A549 (cell line): ENCODE data around the gene ZNF212. TPM values are rescaled to one million over a fixed set of nuclear protein-coding genes. Genes with fewer than 3 reads are reported as not detected.

Source experiments
- ATAC-seq, 2 experiments: fragments of 200-7000 bp in 1 of 2; fragments of >200 bp in 1 of 2; cut with Nextera tagmentation in 1 of 2; cut with Tn5 transposase in 1 of 2; 3 replicates each; pipeline versions ENCODE4 v1.8.0 to v1.9.1; 2018 to 2020; ENCODE audit warnings: mild to moderate bottlenecking in 1 of 2, moderate library complexity in 1 of 2
- CTCF ChIA-PET: fragments of 300-600 bp; sonication (Branson Sonifier 250); formaldehyde crosslinking; extraction: SDS; loops from one replicate; lab custom pipeline; 2021; ENCODE audit warnings: antibody characterized with exemption, inconsistent platforms; lab: Yijun Ruan, JAX
- POLR2A ChIA-PET: fragments of 350-600 bp; formaldehyde crosslinking; extraction: SDS; loops from one replicate; lab custom pipeline; 2021; ENCODE audit warnings: antibody characterized with exemption, inconsistent platforms; lab: Yijun Ruan, JAX
- DNase-seq, 2 experiments: peaks; one replicate each; pipeline versions ENCODE4 v3.0.0 to v3.0.0-alpha.2; 2011 to 2016; ENCODE audit warnings: low read depth in 1 of 2, low spot score in 1 of 2
- FAIRE-seq: peaks from 2 replicates; lab custom pipeline; 2011; peaks lifted over from hg19 to GRCh38; lab: Jason Lieb, UNC
- H3K27ac ChIP-seq, 2 experiments: fragments of >200 bp; sonication (Bioruptor Twin); formaldehyde crosslinking; 3 replicates each; pipeline ENCODE4 v1.5.1; 2016 to 2017
- H3K4me1 ChIP-seq: fragments of >200 bp; sonication (Bioruptor Twin); formaldehyde crosslinking; 3 replicates; pipeline ENCODE4 v1.6.1; 2016
- H3K4me2 ChIP-seq: fragments of >200 bp; sonication (Bioruptor Twin); formaldehyde crosslinking; 3 replicates; pipeline ENCODE4 v1.6.1; 2016
- H3K4me3 ChIP-seq: fragments of >200 bp; sonication (Bioruptor Twin); formaldehyde crosslinking; 3 replicates; pipeline ENCODE4 v1.5.1; 2016
- H3K9me3 ChIP-seq: fragments of >200 bp; sonication (Bioruptor Twin); formaldehyde crosslinking; 3 replicates; pipeline ENCODE4 v1.6.1; 2016
- ATOH8 ChIP-seq: fragments of 250-450 bp; sonication (Bioruptor Pico); IDR thresholded peaks from 2 replicates; pipeline ENCODE4 v1.5.0; 2020; ENCODE audit warnings: low read depth, mild to moderate bottlenecking, moderate library complexity
- BCL3 ChIP-seq: fragments of >200 bp; sonication (Bioruptor Twin); formaldehyde crosslinking; IDR thresholded peaks from 3 replicates; pipeline ENCODE4 v1.6.1; 2016
- CHD4 ChIP-seq: fragments of 200-600 bp; sonication (generic); IDR thresholded peaks from 2 replicates; pipeline ENCODE4 v1.6.1; 2016; ENCODE audit warnings: antibody characterized with exemption, mild to moderate bottlenecking, borderline replicate concordance
- EHF ChIP-seq: fragments of 250-450 bp; sonication (Bioruptor Pico); IDR thresholded peaks from 2 replicates; pipeline ENCODE4 v1.5.0; 2020; ENCODE audit warnings: mild to moderate bottlenecking
- ELK1 ChIP-seq: fragments of 150-350 bp; IDR thresholded peaks from 2 replicates; pipeline ENCODE4 v1.6.1; 2014; ENCODE audit warnings: low read depth, mild to moderate bottlenecking, low read length
- ESRRA ChIP-seq: fragments of 150-350 bp; IDR thresholded peaks from 2 replicates; pipeline ENCODE4 v1.6.1; 2014; ENCODE audit warnings: mild to moderate bottlenecking, low read length, borderline replicate concordance
- GATA3 ChIP-seq: IDR thresholded peaks from 2 replicates; pipeline ENCODE4 v1.6.1; 2012; ENCODE audit warnings: borderline replicate concordance
- HDAC2 ChIP-seq: fragments of 200-600 bp; sonication (generic); IDR thresholded peaks from 2 replicates; pipeline ENCODE4 v1.6.1; 2016
- HES2 ChIP-seq: fragments of >200 bp; sonication (Bioruptor Twin); formaldehyde crosslinking; IDR thresholded peaks from 2 replicates; pipeline ENCODE4 v1.6.1; 2016
- HEYL ChIP-seq: fragments of 250-450 bp; sonication (Bioruptor Pico); IDR thresholded peaks from 2 replicates; pipeline ENCODE4 v1.8.0; 2021; ENCODE audit warnings: mild to moderate bottlenecking, moderate library complexity
- HOXA7 ChIP-seq: fragments of 250-450 bp; sonication (Bioruptor Pico); IDR thresholded peaks from 2 replicates; pipeline ENCODE4 v1.5.0; 2020; ENCODE audit warnings: mild to moderate bottlenecking, moderate library complexity
- JUNB ChIP-seq: fragments of >200 bp; sonication (Bioruptor Twin); formaldehyde crosslinking; IDR thresholded peaks from 2 replicates; pipeline ENCODE4 v1.6.1; 2016
- MAFK ChIP-seq: fragments of 450-650 bp; IDR thresholded peaks from 2 replicates; pipeline ENCODE4 v1.6.1; 2014; ENCODE audit not compliant: partially characterized antibody
- NPAS2 ChIP-seq: fragments of 250-450 bp; sonication (Bioruptor Pico); IDR thresholded peaks from 2 replicates; pipeline ENCODE4 v1.8.0; 2022; ENCODE audit warnings: mild to moderate bottlenecking, moderate library complexity, borderline replicate concordance
- PBX3 ChIP-seq: IDR thresholded peaks from 2 replicates; pipeline ENCODE4 v1.6.1; 2012
- PHF8 ChIP-seq: fragments of 200-600 bp; sonication (generic); IDR thresholded peaks from 2 replicates; pipeline ENCODE4 v1.6.1; 2016; ENCODE audit warnings: low read depth, mild to moderate bottlenecking, antibody characterized with exemption, moderate library complexity, borderline replicate concordance
- POLR2A ChIP-seq: IDR thresholded peaks from 2 replicates; pipeline ENCODE4 v1.6.1; 2012; ENCODE audit warnings: mild to moderate bottlenecking, low read length
- POLR2AphosphoS2 ChIP-seq: conservative IDR thresholded peaks from 2 replicates; pipeline ENCODE4 v1.6.1; 2012; ENCODE audit warnings: low read length, improper control_type of control experiment, inconsistent platforms
- RCOR1 ChIP-seq: fragments of 150-350 bp; IDR thresholded peaks from 2 replicates; pipeline ENCODE4 v1.6.1; 2014; ENCODE audit warnings: antibody characterized with exemption, low read length, low read depth
- RNF2 ChIP-seq: fragments of 200-600 bp; sonication (generic); IDR thresholded peaks from 2 replicates; pipeline ENCODE4 v1.6.1; 2016; ENCODE audit warnings: low read depth, mild to moderate bottlenecking, antibody characterized with exemption, moderate library complexity, borderline replicate concordance
- TP53 ChIP-seq: fragments of 250-450 bp; sonication (Bioruptor Pico); IDR thresholded peaks from 2 replicates; pipeline ENCODE4 v1.5.0; 2021; ENCODE audit warnings: mild to moderate bottlenecking, moderate library complexity
- ZC3H11A ChIP-seq: fragments of 450-650 bp; IDR thresholded peaks from 2 replicates; pipeline ENCODE4 v1.6.1; 2014; ENCODE audit warnings: antibody characterized with exemption, mild to moderate bottlenecking
- ZNF302 ChIP-seq: fragments of 250-450 bp; sonication (Bioruptor Pico); IDR thresholded peaks from 2 replicates; pipeline ENCODE4 v1.9.0; 2021; ENCODE audit warnings: inconsistent platforms, mild to moderate bottlenecking, moderate library complexity
- WGBS: methylation state at CpG from one replicate; pipeline ENCODE4 v1.1.6; 2017; ENCODE audit errors: missing lambda C conversion rate; 5-methylcytosine and 5-hydroxymethylcytosine counted together
- polyA plus RNA-seq, 4 experiments: library from polyadenylated mRNA; depleted of rRNA in 3 of 4; stranded (reverse); fragments of >200 nt; fragmentation: RNase III in 1 of 4; extraction: RNeasy Plus Mini Kit Qiagen cat#74134 plus additional on column Dnase treatment in 1 of 4; gene quantifications; 2 replicates in 3 of 4; 3 replicates in 1 of 4; pipeline ENCODE4 v1.2.3, GENCODE V29; 2011 to 2017
- TF ChIP-seq, protein P1 (sequence below): fragments of >200 bp; sonication (Bioruptor Twin); formaldehyde crosslinking; IDR thresholded peaks from 3 replicates; pipeline ENCODE4 v1.5.1; 2016
- TF ChIP-seq, protein P2 (sequence below): IDR thresholded peaks from 2 replicates; pipeline ENCODE4 v1.6.1; 2012; ENCODE audit warnings: low read depth, borderline replicate concordance

Gene ZNF212
- polyA plus RNA-seq, 2 of the 4 experiments (the other 2 are of a cell fraction): 5.5 to 7.9 TPM

GRCh38 chr7:149223176-149223575 lies 16.3 kb upstream of the ZNF212 start:
- no peak overlapping the region for H3K4me3 ChIP-seq
- POLR2A ChIA-PET: no interaction called here
- TF ChIP-seq ZNF302 (CRISPR knock-in tag) (no peak), HOXA7 (CRISPR knock-in tag) (no peak), NPAS2 (CRISPR knock-in tag) (no peak), JUNB (no peak), PHF8 (no peak), BCL3 (no peak), RCOR1 (no peak), POLR2AphosphoS2 (no peak), HES2 (no peak)
- TF ChIP-seq, protein P1, sequence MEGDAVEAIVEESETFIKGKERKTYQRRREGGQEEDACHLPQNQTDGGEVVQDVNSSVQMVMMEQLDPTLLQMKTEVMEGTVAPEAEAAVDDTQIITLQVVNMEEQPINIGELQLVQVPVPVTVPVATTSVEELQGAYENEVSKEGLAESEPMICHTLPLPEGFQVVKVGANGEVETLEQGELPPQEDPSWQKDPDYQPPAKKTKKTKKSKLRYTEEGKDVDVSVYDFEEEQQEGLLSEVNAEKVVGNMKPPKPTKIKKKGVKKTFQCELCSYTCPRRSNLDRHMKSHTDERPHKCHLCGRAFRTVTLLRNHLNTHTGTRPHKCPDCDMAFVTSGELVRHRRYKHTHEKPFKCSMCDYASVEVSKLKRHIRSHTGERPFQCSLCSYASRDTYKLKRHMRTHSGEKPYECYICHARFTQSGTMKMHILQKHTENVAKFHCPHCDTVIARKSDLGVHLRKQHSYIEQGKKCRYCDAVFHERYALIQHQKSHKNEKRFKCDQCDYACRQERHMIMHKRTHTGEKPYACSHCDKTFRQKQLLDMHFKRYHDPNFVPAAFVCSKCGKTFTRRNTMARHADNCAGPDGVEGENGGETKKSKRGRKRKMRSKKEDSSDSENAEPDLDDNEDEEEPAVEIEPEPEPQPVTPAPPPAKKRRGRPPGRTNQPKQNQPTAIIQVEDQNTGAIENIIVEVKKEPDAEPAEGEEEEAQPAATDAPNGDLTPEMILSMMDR: no peak
- TF ChIP-seq, all 56 proteins: peak for 0
- WGBS: 96% methylated on average over 8 of the region's 8 CpGs
- no peaks in the 10 kb centered on the region for H3K9me3 ChIP-seq
- CTCF ChIA-PET: interaction anchor here (0.6 kb wide), 1 partner anchor 72 kb away, joined by 3 read pairs; no protein-coding TSS in a partner anchor
- peaks cover 5% of the 10 kb centered on the region; the same call in 1 of the 3 replicates for H3K4me1 ChIP-seq
- FAIRE-seq: no peak
- no peak for ATAC-seq
- H3K27ac ChIP-seq: no peak overlapping the region
- H3K4me2 ChIP-seq: no peak overlapping the region
- DNase-seq: no peak

DNA sequence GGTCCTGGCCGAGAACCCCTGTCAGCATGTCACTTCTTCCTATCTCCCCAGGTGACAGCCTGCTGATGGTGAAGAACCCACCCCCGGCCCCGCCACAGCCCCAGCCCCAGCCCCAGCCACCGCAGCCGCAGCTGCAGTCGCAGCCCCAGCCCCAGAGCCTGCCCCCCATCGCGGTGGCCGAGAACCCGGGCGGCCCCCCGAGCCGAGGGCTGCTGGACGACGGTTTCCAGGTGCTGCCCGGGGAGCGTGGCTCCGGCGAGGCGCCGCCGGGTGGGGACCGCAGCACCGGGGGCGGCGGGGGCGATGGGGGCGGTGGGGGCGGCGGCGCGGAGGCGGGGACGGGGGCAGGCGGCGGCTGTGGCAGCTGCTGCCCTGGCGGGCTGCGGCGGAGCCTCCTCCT lies 15.7 kb upstream of the ZNF212 start:
- DNase-seq (no peak), FAIRE-seq (no peak)
- Histone ChIP-seq H3K9me3 (no peaks in the 10 kb centered on the region), H3K4me1 (peaks cover 5% of the 10 kb centered on the region; the same call in 1 of the 3 replicates), H3K27ac (no peak overlapping the region)
- 96% methylated on average over 4 of the region's 39 CpGs for WGBS
- POLR2A ChIA-PET: no interaction called here
- CTCF ChIA-PET: interaction anchor here (1.8 kb wide), 1 partner anchor 14 kb away, joined by 5 read pairs; no protein-coding TSS in a partner anchor
- TF ChIP-seq HEYL (CRISPR knock-in tag) (no peak), RNF2 (no peak), MAFK (no peak), EHF (no peak), PBX3 (no peak)
- TF ChIP-seq, all 56 proteins: peak for 0
- ATAC-seq: no peak
- no peak overlapping the region for H3K4me2 ChIP-seq
- no peak overlapping the region for H3K4me3 ChIP-seq

DNA sequence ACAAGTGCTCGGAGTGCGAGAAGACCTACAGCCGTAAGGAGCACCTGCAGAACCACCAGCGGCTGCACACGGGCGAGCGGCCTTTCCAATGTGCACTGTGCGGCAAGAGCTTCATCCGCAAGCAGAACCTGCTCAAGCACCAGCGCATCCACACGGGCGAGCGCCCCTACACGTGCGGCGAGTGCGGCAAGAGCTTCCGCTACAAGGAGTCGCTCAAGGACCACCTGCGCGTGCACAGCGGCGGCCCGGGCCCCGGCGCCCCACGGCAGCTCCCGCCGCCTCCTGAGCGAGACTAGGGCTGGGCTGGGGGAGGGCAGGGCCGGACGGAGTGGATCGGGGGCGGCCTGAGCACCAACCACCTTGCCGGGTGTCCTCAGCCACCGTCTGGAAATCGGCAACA lies 15.1 kb upstream of the ZNF212 start:
- CTCF ChIA-PET: interaction anchor here (1.8 kb wide), 1 partner anchor 14 kb away, joined by 5 read pairs; no protein-coding TSS in a partner anchor
- DNase-seq: no peak
- no peak overlapping the region for H3K27ac ChIP-seq
- FAIRE-seq: no peak
- no peak overlapping the region for H3K4me3 ChIP-seq
- H3K4me1 ChIP-seq: peaks cover 5% of the 10 kb centered on the region; the same call in 1 of the 3 replicates
- no peak overlapping the region for H3K4me2 ChIP-seq
- H3K9me3 ChIP-seq: no peaks in the 10 kb centered on the region
- WGBS: 100% methylated on average over 26 of the region's 37 CpGs
- no peak for ATAC-seq
- POLR2A ChIA-PET: no interaction called here
- TF ChIP-seq ELK1 (no peak), ZC3H11A (no peak), PBX3 (no peak), EHF (no peak), ATOH8 (CRISPR knock-in tag) (no peak), TP53 (CRISPR knock-in tag) (no peak), HDAC2 (no peak), ESRRA (no peak), HEYL (CRISPR knock-in tag) (no peak), CHD4 (no peak), ZNF302 (CRISPR knock-in tag) (no peak), GATA3 (no peak), POLR2A (no peak)
- TF ChIP-seq, protein P2, sequence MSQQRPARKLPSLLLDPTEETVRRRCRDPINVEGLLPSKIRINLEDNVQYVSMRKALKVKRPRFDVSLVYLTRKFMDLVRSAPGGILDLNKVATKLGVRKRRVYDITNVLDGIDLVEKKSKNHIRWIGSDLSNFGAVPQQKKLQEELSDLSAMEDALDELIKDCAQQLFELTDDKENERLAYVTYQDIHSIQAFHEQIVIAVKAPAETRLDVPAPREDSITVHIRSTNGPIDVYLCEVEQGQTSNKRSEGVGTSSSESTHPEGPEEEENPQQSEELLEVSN: no peak
